Measurements from ENCODE around the gene DCTN2.

The DCTN2 gene

DNA sequence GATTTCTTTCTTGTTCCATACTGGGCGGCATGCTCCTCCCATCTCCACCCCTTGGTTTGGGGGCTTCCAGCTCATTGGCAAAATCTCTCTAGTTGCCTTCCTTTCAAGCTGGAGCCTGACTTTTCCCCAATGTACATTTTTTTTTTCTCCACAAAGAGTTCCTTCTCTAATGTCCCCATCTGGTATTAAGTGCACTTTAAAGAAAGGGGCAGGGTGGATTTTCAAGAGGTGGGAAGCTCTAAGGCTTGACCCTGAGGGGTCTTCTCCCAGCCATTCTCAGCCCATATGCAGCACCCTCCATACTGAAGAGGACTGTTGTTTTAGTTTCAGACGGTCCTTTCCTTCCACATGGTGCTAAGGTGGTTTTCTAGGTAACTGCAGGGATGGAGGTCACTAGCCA, 38.2 kb upstream of the DCTN2 start:
- Histone ChIP-seq H3K27ac (ENCODE audit: low read depth, low read length, severe bottlenecking) (no peak overlapping the region), H3K4me1 (ENCODE audit: control insufficient read depth, insufficient read depth, low read length, poor library complexity, severe bottlenecking) (no peaks in the 10 kb centered on the region), H3K36me3 (ENCODE audit: control insufficient read depth, insufficient read depth, low read length) (no peaks in the 10 kb centered on the region), H3K4me3 (ENCODE audit: extremely low read depth, insufficient read depth, low read length, poor library complexity, severe bottlenecking) (no peak overlapping the region), H3K9me3 (ENCODE audit: control insufficient read depth, low read length) (no peaks in the 10 kb centered on the region)
- whole genome bisulfite sequencing, 2 experiments (ENCODE audit: insufficient coverage in 2 of 2): 75 to 92% methylated on average over 1 of the region's 2 CpGs

DNA sequence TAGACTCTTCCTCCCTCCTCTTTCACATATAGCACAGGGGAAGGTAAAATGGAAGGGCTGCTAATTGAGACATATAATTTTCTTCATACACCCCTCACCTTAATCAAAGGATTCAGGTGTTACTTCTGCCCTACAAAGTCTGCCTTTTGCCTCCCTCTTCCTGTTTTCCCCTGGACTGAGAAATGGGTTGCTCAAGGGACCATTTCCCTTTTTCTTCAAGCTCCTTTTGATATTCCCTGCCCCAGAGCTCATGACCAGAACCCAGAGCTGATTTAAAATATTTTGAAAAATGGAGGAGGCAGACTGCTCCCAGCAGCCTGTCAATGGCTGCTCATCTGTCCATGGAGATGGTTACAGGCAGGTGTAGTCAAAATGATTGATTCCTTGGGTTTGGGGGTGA, 37.7 kb upstream of the DCTN2 start:
- no peaks in the 10 kb centered on the region for H3K4me1 ChIP-seq (ENCODE audit: control insufficient read depth, insufficient read depth, low read length, poor library complexity, severe bottlenecking)
- no peak overlapping the region for H3K27ac ChIP-seq (ENCODE audit: low read depth, low read length, severe bottlenecking)
- H3K4me3 ChIP-seq (ENCODE audit: extremely low read depth, insufficient read depth, low read length, poor library complexity, severe bottlenecking): no peak overlapping the region
- no peaks in the 10 kb centered on the region for H3K9me3 ChIP-seq (ENCODE audit: control insufficient read depth, low read length)
- no peaks in the 10 kb centered on the region for H3K36me3 ChIP-seq (ENCODE audit: control insufficient read depth, insufficient read depth, low read length)

DNA sequence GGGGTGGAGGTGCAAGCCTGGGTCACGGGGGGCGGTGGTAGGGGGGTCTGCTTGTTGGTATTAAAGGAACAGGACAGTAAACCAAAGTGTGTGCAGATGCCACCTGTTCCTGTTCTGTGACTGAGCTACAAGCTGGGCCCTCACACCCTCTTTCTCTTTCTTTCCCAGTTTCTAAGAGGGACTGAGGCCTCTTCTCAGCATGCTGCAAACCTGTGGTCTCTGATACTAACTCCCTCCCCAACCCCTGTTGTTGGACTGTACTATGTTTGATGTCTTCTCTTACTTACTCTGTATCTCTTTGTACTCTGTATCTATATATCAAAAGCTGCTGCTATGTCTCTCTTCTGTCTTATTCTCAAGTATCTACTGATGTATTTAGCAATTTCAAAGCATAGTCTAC, 37.1 kb upstream of the DCTN2 start:
- H3K27ac ChIP-seq (ENCODE audit: low read depth, low read length, severe bottlenecking): no peak overlapping the region
- no CpG with 5 or more reads among the region's 2 CpGs for WGBS, 2 experiments (ENCODE audit: insufficient coverage in 2 of 2)
- no peaks in the 10 kb centered on the region for H3K36me3 ChIP-seq (ENCODE audit: control insufficient read depth, insufficient read depth, low read length)
- no peak overlapping the region for H3K4me3 ChIP-seq (ENCODE audit: extremely low read depth, insufficient read depth, low read length, poor library complexity, severe bottlenecking)
- H3K4me1 ChIP-seq (ENCODE audit: control insufficient read depth, insufficient read depth, low read length, poor library complexity, severe bottlenecking): no peaks in the 10 kb centered on the region
- no peaks in the 10 kb centered on the region for H3K9me3 ChIP-seq (ENCODE audit: control insufficient read depth, low read length)

DNA sequence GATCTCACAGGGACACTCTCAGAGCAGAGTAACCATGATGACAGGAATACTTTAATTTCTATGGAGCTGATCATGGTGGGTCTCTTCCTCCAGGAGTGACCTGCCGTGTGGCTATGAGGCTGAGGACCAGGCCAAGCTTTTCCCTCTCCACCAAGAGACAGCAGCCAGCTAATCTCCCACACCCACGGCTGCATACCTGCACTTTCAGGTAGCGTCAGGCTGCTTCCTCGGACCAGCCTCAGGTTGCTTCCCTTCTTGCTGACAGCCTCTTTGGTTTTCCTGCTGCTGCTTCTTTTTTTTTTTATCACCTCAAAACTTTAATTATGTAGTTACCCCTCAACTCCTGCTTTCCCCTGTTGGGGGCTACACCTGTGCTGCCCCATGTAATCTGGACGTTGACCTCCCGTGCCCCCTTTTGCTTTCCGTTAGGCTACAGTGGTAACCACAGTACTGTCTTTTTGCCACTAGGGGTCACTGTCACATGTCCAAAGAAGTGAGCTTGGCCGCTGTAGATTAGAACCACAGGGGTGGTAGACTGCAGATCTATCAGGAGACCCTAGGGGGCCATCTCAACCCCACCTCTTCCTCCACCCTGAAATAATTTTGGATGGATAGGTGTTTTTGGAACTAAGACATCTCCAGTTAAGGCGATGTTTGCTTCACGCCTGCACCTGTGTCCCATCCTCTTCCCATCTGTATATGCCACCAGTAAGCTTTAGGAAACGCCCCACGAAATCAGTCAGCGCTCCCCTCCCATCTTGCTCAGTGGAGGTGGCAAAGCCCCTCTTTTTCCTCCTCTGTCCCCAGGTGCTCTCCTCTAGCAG, 36.2 kb upstream of the DCTN2 start:
- WGBS, 2 experiments (ENCODE audit: insufficient coverage in 2 of 2): 67 to 68% methylated on average over 10 to 12 of the region's 13 CpGs
- H3K4me3 ChIP-seq (ENCODE audit: extremely low read depth, insufficient read depth, low read length, poor library complexity, severe bottlenecking): no peak overlapping the region
- H3K27ac ChIP-seq (ENCODE audit: low read depth, low read length, severe bottlenecking): no peak overlapping the region
- H3K9me3 ChIP-seq (ENCODE audit: control insufficient read depth, low read length): no peaks in the 10 kb centered on the region
- no peaks in the 10 kb centered on the region for H3K36me3 ChIP-seq (ENCODE audit: control insufficient read depth, insufficient read depth, low read length)
- H3K4me1 ChIP-seq (ENCODE audit: control insufficient read depth, insufficient read depth, low read length, poor library complexity, severe bottlenecking): no peaks in the 10 kb centered on the region

DNA sequence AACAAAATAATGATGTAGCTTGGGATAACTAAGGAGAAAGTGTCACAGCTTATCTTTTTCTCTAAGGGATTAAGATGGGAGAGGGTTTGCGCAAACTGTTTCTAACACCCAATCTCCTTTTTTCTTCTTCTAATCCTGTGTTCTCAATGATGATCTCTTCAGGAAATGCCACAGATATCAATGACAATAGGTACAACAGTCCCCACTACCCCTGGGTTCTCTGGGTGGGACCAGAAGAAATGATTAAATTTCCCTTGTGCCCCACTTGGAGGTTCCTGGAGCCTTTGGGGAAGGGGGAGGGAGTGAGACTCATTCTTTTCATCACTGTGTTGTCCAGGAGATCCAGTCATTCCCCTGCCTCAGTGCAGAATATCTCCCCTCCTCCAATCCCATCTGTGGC, 35.4 kb upstream of the DCTN2 start:
- H3K9me3 ChIP-seq (ENCODE audit: control insufficient read depth, low read length): no peaks in the 10 kb centered on the region
- no CpG with 5 or more reads among the region's 1 CpG for WGBS, 2 experiments (ENCODE audit: insufficient coverage in 2 of 2)
- no peak overlapping the region for H3K4me3 ChIP-seq (ENCODE audit: extremely low read depth, insufficient read depth, low read length, poor library complexity, severe bottlenecking)
- H3K4me1 ChIP-seq (ENCODE audit: control insufficient read depth, insufficient read depth, low read length, poor library complexity, severe bottlenecking): no peaks in the 10 kb centered on the region
- H3K36me3 ChIP-seq (ENCODE audit: control insufficient read depth, insufficient read depth, low read length): no peaks in the 10 kb centered on the region
- no peak overlapping the region for H3K27ac ChIP-seq (ENCODE audit: low read depth, low read length, severe bottlenecking)

- Histone ChIP-seq H3K27ac (ENCODE audit: low read depth, low read length, severe bottlenecking) (no peak overlapping the region), H3K4me3 (ENCODE audit: extremely low read depth, insufficient read depth, low read length, poor library complexity, severe bottlenecking) (no peak overlapping the region), H3K36me3 (ENCODE audit: control insufficient read depth, insufficient read depth, low read length) (no peaks in the 10 kb centered on the region), H3K9me3 (ENCODE audit: control insufficient read depth, low read length) (no peaks in the 10 kb centered on the region), H3K4me1 (ENCODE audit: control insufficient read depth, insufficient read depth, low read length, poor library complexity, severe bottlenecking) (no peaks in the 10 kb centered on the region)
- no CpG with 5 or more reads among the region's 1 CpG for WGBS, 2 experiments (ENCODE audit: insufficient coverage in 2 of 2)
Measured at GRCh38 chr12:57581802-57582201, 34.8 kb upstream of the DCTN2 start.

DNA sequence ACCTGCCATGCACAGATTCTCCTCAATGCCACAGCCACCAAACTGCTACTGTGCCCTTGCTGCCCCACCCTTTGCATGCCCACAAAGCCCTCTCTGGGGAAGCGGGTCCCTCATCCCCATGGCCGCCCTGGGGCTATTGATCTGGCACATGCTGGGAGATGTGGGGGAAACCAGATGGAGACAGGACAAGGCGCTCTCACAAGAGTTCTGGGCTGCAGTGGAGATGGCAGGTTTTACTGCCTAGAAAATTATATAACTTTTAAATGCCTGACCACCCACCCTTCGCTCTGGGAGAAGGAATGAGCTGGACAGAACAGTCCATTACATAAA, 33.4 kb upstream of the DCTN2 start:
- Histone ChIP-seq H3K4me1 (ENCODE audit: control insufficient read depth, insufficient read depth, low read length, poor library complexity, severe bottlenecking) (no peaks in the 10 kb centered on the region), H3K36me3 (ENCODE audit: control insufficient read depth, insufficient read depth, low read length) (no peaks in the 10 kb centered on the region), H3K4me3 (ENCODE audit: extremely low read depth, insufficient read depth, low read length, poor library complexity, severe bottlenecking) (no peak overlapping the region), H3K9me3 (ENCODE audit: control insufficient read depth, low read length) (no peaks in the 10 kb centered on the region), H3K27ac (ENCODE audit: low read depth, low read length, severe bottlenecking) (no peak overlapping the region)
- 82 to 84% methylated on average over 1 to 2 of the region's 4 CpGs for WGBS, 2 experiments (ENCODE audit: insufficient coverage in 2 of 2)

DNA sequence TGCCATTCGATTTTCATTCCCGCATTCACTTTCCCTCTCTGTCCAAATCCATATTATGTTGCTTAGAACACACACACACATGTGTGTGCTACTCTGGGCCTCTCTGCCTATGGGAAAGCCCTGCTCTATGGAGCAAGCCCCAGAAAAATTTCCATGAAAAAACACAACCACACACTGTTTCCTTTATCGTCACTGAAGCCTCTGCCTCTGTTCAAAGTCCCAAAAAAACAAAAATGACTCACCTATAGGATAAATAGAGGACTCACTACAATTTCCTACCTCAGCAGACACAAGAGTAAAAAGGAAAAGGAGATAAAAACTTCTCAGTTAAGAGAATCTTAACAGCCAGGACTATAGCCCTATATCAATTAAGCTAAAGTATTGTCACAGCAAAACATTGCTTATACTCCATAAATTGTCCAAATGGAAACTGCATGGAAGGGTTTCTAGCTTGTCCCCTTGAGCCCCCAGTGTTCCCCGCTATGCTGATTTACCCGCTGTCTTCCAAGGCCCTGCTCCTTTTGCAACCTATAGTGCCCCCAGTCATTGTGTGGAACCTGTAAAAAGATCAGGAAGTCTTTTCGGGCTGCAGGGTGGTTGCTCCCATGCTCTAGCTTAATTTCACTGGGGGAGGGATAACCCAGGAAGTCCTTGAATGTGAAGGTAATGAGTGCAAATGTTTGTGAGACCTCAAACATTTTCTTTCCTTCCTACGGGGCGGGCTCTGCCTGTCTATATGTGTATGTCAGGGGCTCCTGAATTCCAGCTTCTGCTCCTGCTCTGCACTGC, 32.9 kb upstream of the DCTN2 start:
- 81 to 93% methylated on average over 3 of the region's 8 CpGs for WGBS, 2 experiments (ENCODE audit: insufficient coverage in 2 of 2)
- no peaks in the 10 kb centered on the region for H3K4me1 ChIP-seq (ENCODE audit: control insufficient read depth, insufficient read depth, low read length, poor library complexity, severe bottlenecking)
- H3K9me3 ChIP-seq (ENCODE audit: control insufficient read depth, low read length): no peaks in the 10 kb centered on the region
- no peak overlapping the region for H3K27ac ChIP-seq (ENCODE audit: low read depth, low read length, severe bottlenecking)
- H3K4me3 ChIP-seq (ENCODE audit: extremely low read depth, insufficient read depth, low read length, poor library complexity, severe bottlenecking): no peak overlapping the region
- H3K36me3 ChIP-seq (ENCODE audit: control insufficient read depth, insufficient read depth, low read length): no peaks in the 10 kb centered on the region

GRCh38 chr12:57579011-57579410, 32.0 kb upstream of the DCTN2 start:
- 92 to 100% methylated on average over 1 to 2 of the region's 2 CpGs for WGBS, 2 experiments (ENCODE audit: insufficient coverage in 2 of 2)
- no peaks in the 10 kb centered on the region for H3K4me1 ChIP-seq (ENCODE audit: control insufficient read depth, insufficient read depth, low read length, poor library complexity, severe bottlenecking)
- H3K36me3 ChIP-seq (ENCODE audit: control insufficient read depth, insufficient read depth, low read length): no peaks in the 10 kb centered on the region
- no peak overlapping the region for H3K27ac ChIP-seq (ENCODE audit: low read depth, low read length, severe bottlenecking)
- no peaks in the 10 kb centered on the region for H3K9me3 ChIP-seq (ENCODE audit: control insufficient read depth, low read length)
- H3K4me3 ChIP-seq (ENCODE audit: extremely low read depth, insufficient read depth, low read length, poor library complexity, severe bottlenecking): no peak overlapping the region

GRCh38 chr12:57577981-57578758, 31.2 kb upstream of the DCTN2 start:
- H3K36me3 ChIP-seq (ENCODE audit: control insufficient read depth, insufficient read depth, low read length): no peaks in the 10 kb centered on the region
- H3K9me3 ChIP-seq (ENCODE audit: control insufficient read depth, low read length): no peaks in the 10 kb centered on the region
- no peak overlapping the region for H3K4me3 ChIP-seq (ENCODE audit: extremely low read depth, insufficient read depth, low read length, poor library complexity, severe bottlenecking)
- 92 to 93% methylated on average over 10 of the region's 12 CpGs for WGBS, 2 experiments (ENCODE audit: insufficient coverage in 2 of 2)
- H3K27ac ChIP-seq (ENCODE audit: low read depth, low read length, severe bottlenecking): no peak overlapping the region
- H3K4me1 ChIP-seq (ENCODE audit: control insufficient read depth, insufficient read depth, low read length, poor library complexity, severe bottlenecking): no peaks in the 10 kb centered on the region

Measured in mesodermal cell (in vitro differentiated cells).